T-helper 1 cell treated with Interleukin-12 subunit alpha and Interleukin-12 subunit beta and Interleukin-4 antibody, amounts not matched to agents 30 μg/mL and 1 μg/mL, for 36 hours (primary cell): Measurements from ENCODE around the gene TOGARAM2.
"Not testable (repeated sequence)": the region's sequence is repeated elsewhere in the genome, so short reads cannot be mapped to it uniquely, and the experiment has no call there.

Source experiments
- H3K27ac Mint-ChIP-seq: one replicate; pipeline ENCODE4 v1.8.0; 2021; ENCODE audit warnings: mild to moderate bottlenecking, mixed read lengths
- H3K27me3 Mint-ChIP-seq: one replicate; pipeline ENCODE4 v1.8.0; 2021; ENCODE audit warnings: low read depth, mixed read lengths
- H3K36me3 Mint-ChIP-seq: one replicate; pipeline ENCODE4 v1.8.0; 2021; ENCODE audit warnings: low read depth, mixed read lengths
- H3K4me1 Mint-ChIP-seq: one replicate; pipeline ENCODE4 v1.8.0; 2021; ENCODE audit warnings: low read depth, mixed read lengths
- H3K4me3 Mint-ChIP-seq: one replicate; pipeline ENCODE4 v1.8.0; 2021; ENCODE audit warnings: mild to moderate bottlenecking, moderate library complexity, mixed read lengths
- H3K9me3 Mint-ChIP-seq: one replicate; pipeline ENCODE4 v1.8.0; 2021; ENCODE audit warnings: mixed read lengths

TOGARAM2 gene

DNA sequence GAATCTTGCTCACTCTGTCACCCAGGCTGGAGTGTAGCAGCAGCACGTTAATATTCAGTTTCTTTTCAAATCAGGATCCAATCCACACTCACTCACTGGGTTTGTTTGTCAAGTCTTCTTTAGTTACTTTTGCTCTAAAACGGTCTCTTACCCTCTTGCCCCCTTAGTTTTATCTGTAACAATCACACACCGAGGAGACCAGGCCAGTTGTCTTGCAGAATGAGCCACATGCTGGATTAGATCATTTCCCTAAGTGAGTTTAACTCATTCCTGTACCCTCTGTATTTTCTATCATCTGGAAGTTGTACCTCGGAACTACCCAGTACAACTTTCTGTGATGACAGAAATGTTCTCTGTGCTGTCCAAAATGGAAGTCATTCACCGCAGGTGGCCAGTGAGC, 20.7 kb upstream of the TOGARAM2 start:
- Mint-ChIP-seq H3K27me3 (peaks cover 23% of the 10 kb centered on the region), H3K9me3 (no peaks in the 10 kb centered on the region), H3K36me3 (no peaks in the 10 kb centered on the region), H3K4me1 (peaks cover 9% of the 10 kb centered on the region), H3K4me3 (no peak overlapping the region), H3K27ac (no peak overlapping the region)

DNA sequence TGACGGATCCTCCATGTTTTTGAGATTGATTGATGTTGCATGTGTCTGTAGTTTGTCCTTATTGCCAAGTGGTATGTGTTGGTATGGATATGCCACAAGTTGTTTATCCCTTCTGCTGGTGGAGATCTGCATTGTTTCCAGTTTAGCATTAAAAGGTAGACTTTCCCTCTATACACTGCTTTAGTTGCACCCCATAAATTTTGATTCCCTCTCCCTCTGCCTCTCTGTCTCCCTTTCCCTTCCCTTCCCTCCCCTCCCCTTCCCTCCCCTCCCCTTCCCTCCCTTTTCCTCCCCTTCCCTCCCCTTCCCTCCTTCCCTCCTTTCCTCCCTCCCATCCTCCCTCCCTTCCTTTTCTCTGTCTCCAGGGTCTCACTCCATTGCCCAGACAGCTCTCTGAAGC, 18.6 kb upstream of the TOGARAM2 start:
- H3K4me3 Mint-ChIP-seq: no peak overlapping the region
- H3K36me3 Mint-ChIP-seq: no peaks in the 10 kb centered on the region
- H3K9me3 Mint-ChIP-seq: no peaks in the 10 kb centered on the region
- H3K27me3 Mint-ChIP-seq: peaks cover 25% of the 10 kb centered on the region
- H3K4me1 Mint-ChIP-seq: peaks cover 7% of the 10 kb centered on the region
- H3K27ac Mint-ChIP-seq: no peak overlapping the region

DNA sequence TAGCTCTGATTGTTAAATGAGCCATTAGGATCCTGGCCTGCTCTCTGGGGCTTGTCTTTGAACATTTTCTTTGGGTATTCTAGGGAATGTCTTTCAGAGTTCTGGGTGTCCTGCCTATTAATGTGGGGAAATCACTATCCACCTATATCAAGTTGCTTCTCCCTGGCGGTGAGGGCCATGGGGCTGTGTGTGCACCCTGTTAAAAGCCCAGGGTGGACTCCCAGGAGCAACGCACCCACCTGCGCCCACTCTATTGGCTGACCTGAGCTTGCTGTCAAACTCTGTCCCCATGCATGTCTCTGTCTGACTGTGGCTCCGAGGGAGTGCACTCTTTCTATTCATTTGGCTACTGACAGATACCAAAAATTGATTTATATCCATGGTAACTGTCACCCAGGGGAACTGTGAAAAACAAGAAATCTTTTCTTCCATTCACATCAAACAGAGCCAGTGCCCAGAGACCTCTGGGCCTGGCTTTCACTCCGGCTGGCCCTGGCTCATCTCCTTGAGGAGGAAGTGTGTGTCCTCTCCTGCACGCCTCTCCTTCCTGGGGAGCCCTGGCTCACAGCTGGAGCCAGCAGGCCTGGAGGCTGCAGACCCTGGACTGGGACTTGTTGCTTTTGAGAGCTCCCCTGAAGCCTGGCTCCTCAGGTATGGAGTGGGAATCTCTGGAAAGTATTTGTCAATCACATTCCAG, 10.5 kb upstream of the TOGARAM2 start:
- Mint-ChIP-seq H3K27ac (no peak overlapping the region), H3K36me3 (no peaks in the 10 kb centered on the region), H3K27me3 (peaks cover 2% of the 10 kb centered on the region), H3K4me3 (no peak overlapping the region), H3K4me1 (peaks cover 7% of the 10 kb centered on the region), H3K9me3 (no peaks in the 10 kb centered on the region)

DNA sequence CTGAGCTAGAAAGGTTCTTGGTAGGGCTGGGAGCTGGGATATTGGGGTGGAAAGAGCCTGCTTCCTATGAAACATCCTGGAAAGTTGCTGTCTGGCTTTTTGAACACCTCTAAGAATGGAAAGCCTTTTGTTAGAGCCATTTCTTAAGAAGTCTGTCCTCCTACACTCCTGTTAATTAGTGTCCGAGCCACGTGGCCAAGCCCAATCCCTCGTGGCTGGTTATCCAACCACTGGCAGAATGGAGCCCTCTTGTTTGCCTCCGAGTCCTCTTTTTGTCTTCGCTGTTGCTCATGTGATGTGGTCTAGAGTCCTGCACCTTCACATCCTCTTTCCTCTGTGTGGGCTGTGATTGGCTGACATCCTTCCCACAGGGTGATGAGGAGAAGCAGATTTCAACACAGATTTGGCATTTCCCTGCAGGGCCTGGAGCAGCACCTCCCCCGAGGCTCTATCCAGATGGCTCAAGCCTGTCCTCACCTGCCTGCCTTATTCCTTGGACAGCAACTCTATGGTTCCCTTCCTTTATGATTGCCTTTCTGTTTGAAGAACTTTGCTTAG, 8.2 kb upstream of the TOGARAM2 start:
- no peaks in the 10 kb centered on the region for H3K9me3 Mint-ChIP-seq
- H3K4me1 Mint-ChIP-seq: peaks cover 7% of the 10 kb centered on the region
- H3K27ac Mint-ChIP-seq: no peak overlapping the region
- H3K36me3 Mint-ChIP-seq: no peaks in the 10 kb centered on the region
- H3K27me3 Mint-ChIP-seq: no peaks in the 10 kb centered on the region
- no peak overlapping the region for H3K4me3 Mint-ChIP-seq

DNA sequence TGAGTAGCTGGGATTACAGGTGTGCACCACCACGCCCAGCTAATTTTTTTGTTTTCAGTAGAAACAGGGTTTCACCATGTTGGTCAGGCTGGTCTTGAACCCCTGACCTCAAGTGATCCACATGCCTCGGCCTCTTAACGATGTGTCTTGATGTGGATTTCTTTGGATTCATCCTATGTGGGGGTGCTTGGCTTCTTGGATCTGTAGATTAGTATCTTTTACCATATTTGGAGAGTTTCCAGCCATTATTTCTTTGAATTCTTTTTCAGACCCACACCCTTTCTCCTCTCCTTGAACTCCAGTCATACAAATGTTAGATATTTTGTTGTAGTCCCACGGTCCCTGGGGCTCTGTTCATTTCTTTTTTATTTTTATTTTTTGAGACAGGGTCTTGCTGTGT, 6.8 kb upstream of the TOGARAM2 start:
- no peak overlapping the region for H3K27ac Mint-ChIP-seq
- peaks cover 7% of the 10 kb centered on the region for H3K4me1 Mint-ChIP-seq
- H3K4me3 Mint-ChIP-seq: no peak overlapping the region
- H3K9me3 Mint-ChIP-seq: no peaks in the 10 kb centered on the region
- no peaks in the 10 kb centered on the region for H3K27me3 Mint-ChIP-seq
- no peaks in the 10 kb centered on the region for H3K36me3 Mint-ChIP-seq

DNA sequence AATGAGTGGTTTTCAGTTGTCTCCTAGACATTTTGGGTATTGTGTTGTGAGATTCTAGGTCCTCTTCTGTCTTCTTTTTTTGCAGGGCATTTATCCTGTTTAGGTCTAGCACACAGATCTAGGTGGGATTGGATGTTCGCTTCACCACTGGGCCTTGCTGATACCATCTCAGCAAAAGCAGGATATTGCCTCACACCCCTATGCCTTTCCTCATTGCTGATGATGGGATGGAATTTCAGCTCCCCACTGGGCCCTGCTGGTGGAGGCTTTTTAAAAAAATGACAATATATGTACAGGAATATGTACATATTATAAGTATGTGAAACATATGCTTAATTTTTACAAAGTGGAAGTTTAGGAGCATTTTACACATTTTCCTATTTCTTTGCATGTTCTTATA, 5.4 kb upstream of the TOGARAM2 start:
- Mint-ChIP-seq H3K9me3 (no peaks in the 10 kb centered on the region), H3K36me3 (no peaks in the 10 kb centered on the region), H3K4me3 (no peak overlapping the region), H3K27me3 (no peaks in the 10 kb centered on the region), H3K27ac (no peak overlapping the region), H3K4me1 (peaks cover 7% of the 10 kb centered on the region)

DNA sequence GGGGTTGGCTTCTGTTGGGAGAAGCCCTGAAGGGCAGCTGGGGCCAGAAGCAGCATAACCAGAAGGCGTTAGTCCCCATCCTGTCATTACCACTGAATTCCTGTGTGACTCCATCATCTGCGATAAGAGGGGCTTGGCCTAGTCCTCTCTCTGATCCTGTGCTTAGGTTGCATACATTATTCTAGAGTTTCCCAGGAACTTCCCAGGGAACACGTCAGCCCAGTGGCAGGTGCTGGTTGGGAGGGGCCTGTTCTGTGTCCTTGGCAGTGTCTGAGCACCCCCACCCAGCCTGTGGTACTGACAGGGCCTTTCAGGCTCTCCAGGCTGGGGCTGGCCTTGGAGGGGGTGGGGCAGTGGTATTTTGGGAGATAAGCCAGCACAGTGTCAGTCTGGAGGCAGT, 4.5 kb upstream of the TOGARAM2 start:
- Mint-ChIP-seq H3K4me3 (no peak overlapping the region), H3K4me1 (peaks cover 7% of the 10 kb centered on the region), H3K27ac (no peak overlapping the region), H3K27me3 (no peaks in the 10 kb centered on the region), H3K9me3 (no peaks in the 10 kb centered on the region), H3K36me3 (no peaks in the 10 kb centered on the region)

DNA sequence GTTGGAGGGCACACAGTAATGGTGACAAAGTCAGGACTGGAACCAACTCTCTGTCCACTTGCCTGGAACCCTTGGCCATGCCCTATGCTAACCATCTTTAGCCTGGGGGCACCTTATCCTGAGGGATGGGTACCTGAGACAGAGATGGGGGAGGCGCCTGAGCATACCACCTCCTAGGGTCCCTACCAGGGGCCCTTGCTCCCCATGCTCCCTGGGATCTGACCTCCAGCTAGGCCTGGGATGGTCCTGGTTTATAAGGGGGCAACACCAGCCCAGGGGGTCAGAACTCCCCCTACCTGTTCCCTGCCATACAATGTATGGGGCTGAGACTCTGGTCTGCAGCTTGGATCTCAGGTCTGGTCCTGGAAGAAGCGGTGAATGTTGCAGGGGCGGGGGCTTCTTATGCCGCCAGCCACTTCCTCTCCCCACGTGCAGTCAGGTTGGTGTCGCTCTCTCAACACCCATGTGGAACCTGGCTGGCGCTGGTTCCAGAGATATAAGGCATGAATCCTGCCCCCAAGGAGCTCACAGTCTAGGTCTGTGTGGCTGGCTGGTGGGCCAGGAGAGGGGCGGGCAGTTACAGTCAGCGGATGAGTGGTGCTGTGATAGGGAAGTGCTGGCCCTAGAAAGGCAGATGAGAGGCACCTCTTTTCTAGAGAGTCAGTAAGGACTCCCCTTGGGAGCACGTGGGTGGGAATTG, 3.8 kb upstream of the TOGARAM2 start:
- no peaks in the 10 kb centered on the region for H3K36me3 Mint-ChIP-seq
- H3K4me3 Mint-ChIP-seq: no peak overlapping the region
- no peak overlapping the region for H3K27ac Mint-ChIP-seq
- H3K4me1 Mint-ChIP-seq: peaks cover 7% of the 10 kb centered on the region
- H3K27me3 Mint-ChIP-seq: no peaks in the 10 kb centered on the region
- H3K9me3 Mint-ChIP-seq: no peaks in the 10 kb centered on the region

DNA sequence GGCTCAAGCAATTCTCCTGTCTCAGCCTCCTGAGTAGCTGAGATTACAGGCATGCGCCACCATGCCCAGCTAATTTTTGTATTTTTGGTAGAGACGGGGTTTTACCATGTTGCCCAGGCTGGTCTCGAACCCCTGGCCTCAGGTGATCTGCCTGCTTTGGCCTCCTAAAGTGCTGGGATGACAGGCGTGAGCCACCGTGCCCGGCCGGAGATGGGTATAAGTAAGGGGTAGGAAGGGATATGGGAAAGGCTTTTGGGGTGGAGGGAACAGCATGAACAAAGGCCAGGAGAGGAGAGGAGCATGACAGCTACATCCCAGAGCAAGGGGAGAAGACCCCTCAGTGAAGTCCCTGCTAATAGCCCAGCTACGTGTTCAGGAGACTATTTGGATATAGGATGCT, 3.1 kb upstream of the TOGARAM2 start:
- not testable (repeated sequence) for H3K36me3 Mint-ChIP-seq, H3K4me1 Mint-ChIP-seq, H3K27ac Mint-ChIP-seq, H3K4me3 Mint-ChIP-seq, H3K9me3 Mint-ChIP-seq, H3K27me3 Mint-ChIP-seq

DNA sequence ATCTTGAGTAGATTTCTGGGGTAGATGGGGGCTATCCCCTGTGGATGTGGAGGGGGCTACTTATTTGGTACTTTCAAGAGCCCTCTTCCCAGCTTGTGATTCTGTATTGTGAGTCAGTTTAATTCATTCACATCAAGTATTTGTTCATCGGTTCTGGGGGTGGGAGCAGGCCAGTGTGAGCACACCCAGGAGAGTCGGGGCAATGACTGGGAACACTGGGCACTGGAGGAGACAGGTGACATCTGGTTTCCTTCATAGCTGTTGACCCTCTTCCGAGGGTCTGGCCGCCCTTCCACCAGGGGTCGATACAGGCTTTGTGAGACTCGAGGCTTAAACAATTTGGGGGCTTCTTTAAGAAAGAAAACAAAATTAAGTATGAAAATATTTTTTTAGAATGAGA, 2.5 kb upstream of the TOGARAM2 start:
- Mint-ChIP-seq H3K27me3 (no peaks in the 10 kb centered on the region), H3K27ac (no peak overlapping the region), H3K4me1 (no peaks in the 10 kb centered on the region), H3K4me3 (no peak overlapping the region), H3K36me3 (no peaks in the 10 kb centered on the region), H3K9me3 (no peaks in the 10 kb centered on the region)

DNA sequence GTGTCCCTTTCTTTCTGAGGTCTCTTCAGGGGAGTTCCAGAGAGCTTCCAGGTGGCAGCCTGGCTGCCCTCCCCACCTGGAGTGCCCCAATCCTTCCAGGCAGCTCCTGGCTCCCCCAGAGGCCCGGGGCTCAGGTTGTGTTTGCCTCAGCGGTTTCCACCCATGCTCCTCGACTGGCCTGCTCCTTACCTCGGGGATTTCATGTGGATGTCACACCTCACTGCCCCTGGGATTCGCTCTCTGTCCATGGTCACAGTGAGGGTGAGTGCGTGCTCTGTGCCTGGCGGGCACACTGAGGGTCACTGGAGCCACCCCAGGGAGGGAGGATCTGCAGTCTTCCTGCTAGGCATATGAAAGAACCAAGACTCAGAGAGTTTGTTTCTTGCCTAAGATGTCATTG, 2.1 kb upstream of the TOGARAM2 start:
- no peak overlapping the region for H3K4me3 Mint-ChIP-seq
- H3K9me3 Mint-ChIP-seq: no peaks in the 10 kb centered on the region
- no peaks in the 10 kb centered on the region for H3K27me3 Mint-ChIP-seq
- H3K36me3 Mint-ChIP-seq: no peaks in the 10 kb centered on the region
- no peaks in the 10 kb centered on the region for H3K4me1 Mint-ChIP-seq
- H3K27ac Mint-ChIP-seq: no peak overlapping the region

DNA sequence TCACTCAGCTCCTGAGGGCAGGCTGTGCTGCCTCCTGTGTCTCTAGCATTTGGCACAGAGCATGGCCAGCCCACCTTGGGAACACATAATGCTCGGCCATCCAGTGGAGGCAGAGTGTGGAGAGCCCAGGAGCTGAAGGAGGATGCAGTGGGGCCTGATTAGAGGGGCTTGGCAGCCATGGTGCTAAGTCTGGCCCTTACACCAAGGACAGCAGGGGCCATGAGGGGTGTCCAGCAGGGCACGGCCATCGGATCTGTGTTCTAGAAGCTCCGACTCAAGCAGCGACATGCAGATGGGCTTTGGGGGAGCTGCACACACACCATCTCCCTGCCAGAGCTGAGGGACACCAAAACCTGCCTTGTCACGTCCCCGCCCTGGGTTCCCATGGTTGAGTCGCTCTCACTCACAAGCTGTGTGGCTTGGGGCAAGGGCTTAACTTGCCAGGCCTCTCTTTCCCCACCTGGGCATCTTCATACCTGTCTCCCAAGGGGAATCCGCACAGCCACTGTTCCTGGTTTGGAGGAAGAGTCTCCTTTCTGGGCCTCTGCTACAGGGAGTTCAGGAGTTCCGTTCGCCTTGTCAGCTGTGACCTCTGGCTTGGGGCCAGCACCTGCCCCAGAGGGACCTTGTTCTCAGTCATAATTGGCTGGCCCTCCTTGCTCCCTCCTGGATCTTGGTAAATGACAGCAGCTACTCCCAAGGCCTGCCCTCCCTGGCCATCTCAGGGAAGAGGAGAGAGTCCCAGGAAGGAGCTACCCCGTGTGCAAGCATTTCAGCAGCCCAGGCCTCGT, 1.3 kb upstream of the TOGARAM2 start:
- no peaks in the 10 kb centered on the region for H3K4me1 Mint-ChIP-seq
- no peak overlapping the region for H3K4me3 Mint-ChIP-seq
- H3K27ac Mint-ChIP-seq: no peak overlapping the region
- no peaks in the 10 kb centered on the region for H3K9me3 Mint-ChIP-seq
- H3K36me3 Mint-ChIP-seq: no peaks in the 10 kb centered on the region
- H3K27me3 Mint-ChIP-seq: no peaks in the 10 kb centered on the region

DNA sequence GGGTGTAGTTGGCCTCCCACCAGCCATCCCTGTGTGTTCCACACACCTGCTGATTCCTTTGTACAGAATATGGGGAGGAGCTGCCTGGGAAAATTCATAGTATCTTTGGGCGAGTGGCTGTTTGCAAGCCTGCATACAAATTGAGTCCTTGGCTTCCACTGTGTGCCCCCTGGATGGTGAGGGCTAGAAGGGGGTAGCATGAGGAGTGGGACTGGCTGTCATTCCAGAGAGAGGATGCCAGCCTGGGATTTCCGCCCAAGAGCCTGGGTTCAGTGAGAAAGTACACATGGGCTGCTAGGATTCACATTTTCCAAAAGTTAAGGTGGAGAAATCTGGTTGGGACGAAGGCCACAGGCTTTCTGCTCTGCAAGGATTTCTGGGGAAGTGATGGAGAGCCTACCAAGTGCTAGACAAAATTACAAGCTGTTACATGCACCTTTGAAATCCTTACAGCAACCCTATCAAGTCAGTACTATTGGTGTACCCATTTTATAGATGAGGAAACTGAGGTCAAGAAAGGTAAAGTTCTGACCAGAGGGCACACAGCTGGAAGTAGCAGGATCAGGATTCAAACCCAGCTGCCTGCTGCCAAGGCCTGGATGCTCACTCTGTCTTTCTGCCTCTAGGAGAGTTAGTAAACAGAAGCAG, 606 bp upstream of the TOGARAM2 start:
- no peaks in the 10 kb centered on the region for H3K9me3 Mint-ChIP-seq
- no peak overlapping the region for H3K27ac Mint-ChIP-seq
- H3K4me1 Mint-ChIP-seq: no peaks in the 10 kb centered on the region
- no peak overlapping the region for H3K4me3 Mint-ChIP-seq
- no peaks in the 10 kb centered on the region for H3K27me3 Mint-ChIP-seq
- no peaks in the 10 kb centered on the region for H3K36me3 Mint-ChIP-seq

DNA sequence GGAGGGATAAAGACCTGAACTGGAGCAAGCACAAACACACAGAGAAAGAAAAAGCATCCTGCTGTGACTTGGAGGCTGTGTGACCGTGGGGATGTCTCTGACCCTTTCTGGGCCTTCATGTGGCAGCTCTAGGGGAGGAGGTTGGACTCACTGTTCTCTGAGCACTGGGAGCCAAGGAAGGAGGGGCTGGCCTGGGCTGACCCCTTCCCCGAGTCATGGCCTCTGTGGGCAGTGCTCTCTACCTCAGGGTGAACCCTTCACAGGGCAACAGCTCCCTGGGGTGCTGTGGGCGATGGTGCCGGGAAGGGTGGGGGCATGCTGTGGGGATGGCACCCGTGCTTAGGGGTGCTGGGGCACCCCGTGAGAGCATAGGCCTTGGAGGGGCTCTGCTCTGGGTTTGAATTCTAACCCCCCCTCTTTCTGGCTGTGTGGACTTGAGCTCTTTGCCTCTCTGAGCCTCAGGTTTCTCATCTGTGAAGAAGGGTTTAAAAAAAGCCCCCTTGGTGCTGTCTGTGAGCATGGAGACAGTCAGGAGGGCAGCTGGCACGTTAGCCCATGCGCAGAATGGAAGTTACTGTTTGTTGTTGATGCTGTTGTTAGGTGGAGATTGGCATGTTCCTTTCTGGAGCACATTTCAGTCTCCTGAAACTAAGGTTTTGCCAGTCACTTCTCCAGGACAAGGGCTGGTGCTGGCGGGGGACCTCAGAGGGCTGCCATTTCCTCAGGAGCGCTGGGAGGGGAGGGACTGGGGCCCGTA, 700 bp downstream of the TOGARAM2 start:
- Mint-ChIP-seq H3K27me3 (no peaks in the 10 kb centered on the region), H3K27ac (no peak overlapping the region), H3K9me3 (no peaks in the 10 kb centered on the region), H3K4me3 (no peak overlapping the region), H3K4me1 (no peaks in the 10 kb centered on the region), H3K36me3 (no peaks in the 10 kb centered on the region)
